ENCODE data around the gene TSPAN12.
A peak's percentile ranks its signal among the peaks of the same experiment; 100 is the strongest.
"Not testable (repeated sequence)": the region's sequence is repeated elsewhere in the genome, so short reads cannot be mapped to it uniquely, and the experiment has no call there.

Gene TSPAN12

GRCh38 chr7:120857588-120858573 lies at the start of gene TSPAN12:
TSS of gene TSPAN12 (minus strand) at chr7:120858144. CDS start at chr7:120856763, 1,381 bp downstream.
- H3K4me1 ChIP-seq (ENCODE audit: control insufficient read depth, insufficient read depth, low read length) = peaks cover 4% of the 10 kb centered on the region
- peak within 1 kb of the TSS; percentile 89 for H3K4me3 ChIP-seq (ENCODE audit: low read length)
- no peaks in the 10 kb centered on the region for H3K27me3 ChIP-seq (ENCODE audit: control insufficient read depth, insufficient read depth, low read length)
- peak within 1 kb of the TSS; percentile 85 for H3K9ac ChIP-seq (ENCODE audit: low read length)
- H3K36me3 ChIP-seq (ENCODE audit: control insufficient read depth, insufficient read depth, low read length) = no peaks in the 10 kb centered on the region
- no peaks in the 10 kb centered on the region for H3K9me3 ChIP-seq (ENCODE audit: control insufficient read depth, low read length)

GRCh38 chr7:120898715-120899499 lies 41.0 kb upstream of the TSPAN12 start:
- H3K4me3 ChIP-seq (ENCODE audit: low read length) = no peak overlapping the region
- no peaks in the 10 kb centered on the region for H3K36me3 ChIP-seq (ENCODE audit: control insufficient read depth, insufficient read depth, low read length)
- H3K9me3 ChIP-seq (ENCODE audit: control insufficient read depth, low read length) = no peaks in the 10 kb centered on the region
- H3K9ac ChIP-seq (ENCODE audit: low read length) = no peak overlapping the region
- H3K27me3 ChIP-seq (ENCODE audit: control insufficient read depth, insufficient read depth, low read length) = no peaks in the 10 kb centered on the region
- no peaks in the 10 kb centered on the region for H3K4me1 ChIP-seq (ENCODE audit: control insufficient read depth, insufficient read depth, low read length)

GRCh38 chr7:120895253-120895652 lies 37.3 kb upstream of the TSPAN12 start:
- not testable (repeated sequence) for H3K4me1 ChIP-seq (ENCODE audit: control insufficient read depth, insufficient read depth, low read length); H3K4me3 ChIP-seq (ENCODE audit: low read length); H3K36me3 ChIP-seq (ENCODE audit: control insufficient read depth, insufficient read depth, low read length); H3K9ac ChIP-seq (ENCODE audit: low read length); H3K27me3 ChIP-seq (ENCODE audit: control insufficient read depth, insufficient read depth, low read length); H3K9me3 ChIP-seq (ENCODE audit: control insufficient read depth, low read length)

GRCh38 chr7:120885602-120886001 lies 27.7 kb upstream of the TSPAN12 start:
- H3K9ac ChIP-seq (ENCODE audit: low read length); H3K4me3 ChIP-seq (ENCODE audit: low read length); H3K27me3 ChIP-seq (ENCODE audit: control insufficient read depth, insufficient read depth, low read length); H3K4me1 ChIP-seq (ENCODE audit: control insufficient read depth, insufficient read depth, low read length); H3K36me3 ChIP-seq (ENCODE audit: control insufficient read depth, insufficient read depth, low read length); H3K9me3 ChIP-seq (ENCODE audit: control insufficient read depth, low read length): not testable (repeated sequence)

- Histone ChIP-seq H3K36me3 (ENCODE audit: control insufficient read depth, insufficient read depth, low read length) (no peaks in the 10 kb centered on the region), H3K9me3 (ENCODE audit: control insufficient read depth, low read length) (no peaks in the 10 kb centered on the region), H3K4me3 (ENCODE audit: low read length) (no peak overlapping the region)
Measured at GRCh38 chr7:120877701-120878100, 19.8 kb upstream of the TSPAN12 start.

GRCh38 chr7:120876922-120877321 lies 19.0 kb upstream of the TSPAN12 start:
- Histone ChIP-seq H3K9ac (ENCODE audit: low read length) (no peak overlapping the region), H3K4me1 (ENCODE audit: control insufficient read depth, insufficient read depth, low read length) (no peaks in the 10 kb centered on the region), H3K4me3 (ENCODE audit: low read length) (no peak overlapping the region), H3K36me3 (ENCODE audit: control insufficient read depth, insufficient read depth, low read length) (no peaks in the 10 kb centered on the region), H3K27me3 (ENCODE audit: control insufficient read depth, insufficient read depth, low read length) (no peaks in the 10 kb centered on the region), H3K9me3 (ENCODE audit: control insufficient read depth, low read length) (no peaks in the 10 kb centered on the region)

More at GRCh38 chr7:120877701-120878100, 19.8 kb upstream of the TSPAN12 start:
- Histone ChIP-seq H3K9ac (ENCODE audit: low read length) (no peak overlapping the region), H3K27me3 (ENCODE audit: control insufficient read depth, insufficient read depth, low read length) (no peaks in the 10 kb centered on the region), H3K4me1 (ENCODE audit: control insufficient read depth, insufficient read depth, low read length) (no peaks in the 10 kb centered on the region)

- H3K9ac ChIP-seq (ENCODE audit: low read length) = no peak overlapping the region
Measured at GRCh38 chr7:120874722-120875121, 16.8 kb upstream of the TSPAN12 start.

GRCh38 chr7:120874016-120874415 lies 16.1 kb upstream of the TSPAN12 start:
- Histone ChIP-seq H3K9ac (ENCODE audit: low read length) (no peak overlapping the region), H3K36me3 (ENCODE audit: control insufficient read depth, insufficient read depth, low read length) (no peaks in the 10 kb centered on the region), H3K9me3 (ENCODE audit: control insufficient read depth, low read length) (no peaks in the 10 kb centered on the region), H3K27me3 (ENCODE audit: control insufficient read depth, insufficient read depth, low read length) (no peaks in the 10 kb centered on the region), H3K4me1 (ENCODE audit: control insufficient read depth, insufficient read depth, low read length) (no peaks in the 10 kb centered on the region), H3K4me3 (ENCODE audit: low read length) (no peak overlapping the region)

More at GRCh38 chr7:120874722-120875121, 16.8 kb upstream of the TSPAN12 start:
- no peaks in the 10 kb centered on the region for H3K36me3 ChIP-seq (ENCODE audit: control insufficient read depth, insufficient read depth, low read length)
- no peaks in the 10 kb centered on the region for H3K9me3 ChIP-seq (ENCODE audit: control insufficient read depth, low read length)
- no peaks in the 10 kb centered on the region for H3K4me1 ChIP-seq (ENCODE audit: control insufficient read depth, insufficient read depth, low read length)
- H3K27me3 ChIP-seq (ENCODE audit: control insufficient read depth, insufficient read depth, low read length) = no peaks in the 10 kb centered on the region
- no peak overlapping the region for H3K4me3 ChIP-seq (ENCODE audit: low read length)

- H3K4me1 ChIP-seq (ENCODE audit: control insufficient read depth, insufficient read depth, low read length) = no peaks in the 10 kb centered on the region
- H3K27me3 ChIP-seq (ENCODE audit: control insufficient read depth, insufficient read depth, low read length) = no peaks in the 10 kb centered on the region
Measured at GRCh38 chr7:120873401-120873800, 15.5 kb upstream of the TSPAN12 start.

GRCh38 chr7:120869700-120870099 lies 11.8 kb upstream of the TSPAN12 start:
- Histone ChIP-seq H3K36me3 (ENCODE audit: control insufficient read depth, insufficient read depth, low read length) (no peaks in the 10 kb centered on the region), H3K4me1 (ENCODE audit: control insufficient read depth, insufficient read depth, low read length) (no peaks in the 10 kb centered on the region), H3K9ac (ENCODE audit: low read length) (no peak overlapping the region), H3K9me3 (ENCODE audit: control insufficient read depth, low read length) (no peaks in the 10 kb centered on the region), H3K4me3 (ENCODE audit: low read length) (no peak overlapping the region), H3K27me3 (ENCODE audit: control insufficient read depth, insufficient read depth, low read length) (no peaks in the 10 kb centered on the region)

More at GRCh38 chr7:120873401-120873800, 15.5 kb upstream of the TSPAN12 start:
- Histone ChIP-seq H3K4me3 (ENCODE audit: low read length) (no peak overlapping the region), H3K9me3 (ENCODE audit: control insufficient read depth, low read length) (no peaks in the 10 kb centered on the region), H3K36me3 (ENCODE audit: control insufficient read depth, insufficient read depth, low read length) (no peaks in the 10 kb centered on the region), H3K9ac (ENCODE audit: low read length) (no peak overlapping the region)

- Histone ChIP-seq H3K27me3 (ENCODE audit: control insufficient read depth, insufficient read depth, low read length) (no peaks in the 10 kb centered on the region), H3K9ac (ENCODE audit: low read length) (no peak overlapping the region), H3K4me1 (ENCODE audit: control insufficient read depth, insufficient read depth, low read length) (no peaks in the 10 kb centered on the region), H3K4me3 (ENCODE audit: low read length) (no peak overlapping the region), H3K36me3 (ENCODE audit: control insufficient read depth, insufficient read depth, low read length) (no peaks in the 10 kb centered on the region), H3K9me3 (ENCODE audit: control insufficient read depth, low read length) (no peaks in the 10 kb centered on the region)
Measured at GRCh38 chr7:120867932-120868331, 10.0 kb upstream of the TSPAN12 start.
